Measurements from ENCODE around the gene MDC1. TPM values are rescaled to one million over a fixed set of nuclear protein-coding genes. Genes with fewer than 3 reads are reported as not detected.
A peak's percentile ranks its signal among the peaks of the same experiment; 100 is the strongest.

Gene MDC1
- total and polyA plus RNA-seq, 2 of the 13 experiments (the other 11 are each of a cell fraction or from before 2014, with no cell fraction given): 8.4 to 14.0 TPM

GRCh38 chr6:30748851-30749540 lies 31.9 kb upstream of the MDC1 start (continued):
- TF ChIP-seq ZNF512B (CRISPR knock-in tag; IDR thresholded peaks at IDR 0.05; ENCODE audit: borderline replicate concordance): no peak
- TF ChIP-seq ZBTB26 (CRISPR knock-in tag; IDR thresholded peaks at IDR 0.05; ENCODE audit: borderline replicate concordance): no peak
- TF ChIP-seq JUNB (CRISPR knock-in tag; IDR thresholded peaks at IDR 0.05; ENCODE audit: borderline replicate concordance): no peak

- Histone ChIP-seq H2AFZ (ENCODE audit: low read length) (no peak overlapping the region), H3K4me3 (replicated peaks in 1 of 3; ENCODE audit: insufficient read depth in 1 of 3, low read depth in 2 of 3, low read length in 3 of 3) (peak overlapping the region; percentile 22 to 62 (median 36)), H3K27ac (ENCODE audit: extremely low read length, insufficient read depth, low read length) (peak overlapping the region; percentile 76), H4K20me1 (ENCODE audit: insufficient read depth, low read length) (peaks cover 12% of the 10 kb centered on the region), H3K9ac (ENCODE audit: insufficient read depth, low read depth, low read length) (peak overlapping the region; percentile 66), H3K36me3 (replicated peaks in 1 of 2; ENCODE audit: control insufficient read depth in 1 of 2, insufficient read depth in 2 of 2, low read length in 2 of 2) (no peaks in the 10 kb centered on the region; a peak in 1 of 5 replicates), H3K4me2 (ENCODE audit: low read depth, low read length) (peak overlapping the region; percentile 92), H3K9me3 (ENCODE audit: low read length) (no peaks in the 10 kb centered on the region), H3K4me1 (ENCODE audit: insufficient read depth, low read length) (peaks cover 85% of the 10 kb centered on the region), H3K79me2 (ENCODE audit: insufficient read depth, low read length) (peaks cover 14% of the 10 kb centered on the region), H3K27me3 (ENCODE audit: control insufficient read depth in 1 of 2, insufficient read depth in 2 of 2, low read length in 2 of 2) (no peaks in the 10 kb centered on the region; a peak in 1 of 5 replicates)
- no TSS peak for BruUV-seq (replicated peaks)
- FAIRE-seq (no peak), ATAC-seq (no peak), DNase-seq (ENCODE audit: low spot score) (no peak)
- CTCF ChIA-PET (ENCODE audit: low intra/inter-chr PET ratio, low total read pairs): no interaction called here
- in situ Hi-C loops (cut with HindIII; ENCODE audit: extremely low pct_ligation_motif_present, low pct_unique_long_range_greater_than_20kb) (no loop called here), intact Hi-C loops (cut with micrococcal nuclease; ENCODE audit: unreplicated experiment) (no loop called here)
- 67% methylated on average over 6 of the region's 6 CpGs for WGBS (ENCODE audit: low lambda C conversion rate)
- POLR2A ChIA-PET: interaction anchor here (0.9 to 16.9 kb wide), 17 partner anchors 9 to 166 kb away, joined by 3 to 414 read pairs (median 6); partner anchors contain the start of genes MDC1 and VARS2
- 0 out of 2 replicates have a peak, but pooled peaks have one; percentile 14 for TF ChIP-seq RNF219 (CRISPR knock-in tag; IDR thresholded peaks at IDR 0.05)
- no peak for TF ChIP-seq TEF (CRISPR knock-in tag; IDR thresholded peaks at IDR 0.05)
These were observed 31.1 kb upstream of the MDC1 start for GRCh38 chr6:30747902-30748769.

All from HepG2 (cell line).